ENCODE results near the gene MNX1. TPM values are rescaled to one million over a fixed set of nuclear protein-coding genes. Genes with fewer than 3 reads are reported as not detected.

The MNX1 gene
- not detected for total RNA-seq

DNA sequence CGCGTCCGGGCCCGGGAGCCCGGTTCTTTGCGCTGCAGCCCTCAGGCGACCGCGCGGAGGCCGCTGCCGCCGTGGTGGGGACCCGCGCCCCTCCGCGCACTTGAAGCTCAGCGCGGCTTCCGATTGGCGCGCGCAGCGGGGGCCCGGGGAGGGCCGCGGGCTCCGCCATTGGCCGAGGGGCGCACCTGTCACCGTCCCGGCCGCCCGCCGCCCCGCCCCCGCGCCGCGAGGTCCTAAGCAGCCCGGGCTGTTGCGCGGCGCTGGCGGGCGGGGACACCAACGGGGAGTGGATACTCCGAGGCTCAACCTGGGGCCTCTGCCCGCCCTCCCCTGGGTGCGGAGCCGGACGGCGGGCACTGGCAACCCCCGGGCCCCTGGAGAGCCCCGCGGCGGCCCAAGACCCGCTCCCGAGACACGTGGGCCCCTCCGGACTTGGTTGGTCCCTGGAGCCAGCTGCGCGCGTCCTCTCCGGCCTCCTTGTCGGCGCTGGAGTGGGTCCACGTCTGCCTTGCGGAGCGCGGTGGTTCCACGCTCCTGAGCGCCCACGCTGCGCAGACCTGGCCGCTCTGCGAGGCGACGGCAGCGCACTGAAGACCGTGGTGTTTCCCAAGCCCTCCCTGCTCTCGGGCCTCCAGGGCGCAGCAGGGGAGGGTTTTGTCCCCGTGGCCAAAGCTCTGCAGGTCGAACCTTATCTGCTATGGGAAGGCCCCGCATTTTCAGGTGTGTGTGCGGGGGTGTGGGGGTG is at the start of gene MNX1:
Gene MNX1 (minus strand): TSS at position 76 of the 745 bp plus-strand sequence. CDS start 313 bp downstream, outside the sequence.
- no peak for DNase-seq

GRCh38 chr7:157059534-157059933 is 49.1 kb upstream of the MNX1 start:
- no peak for DNase-seq

DNA sequence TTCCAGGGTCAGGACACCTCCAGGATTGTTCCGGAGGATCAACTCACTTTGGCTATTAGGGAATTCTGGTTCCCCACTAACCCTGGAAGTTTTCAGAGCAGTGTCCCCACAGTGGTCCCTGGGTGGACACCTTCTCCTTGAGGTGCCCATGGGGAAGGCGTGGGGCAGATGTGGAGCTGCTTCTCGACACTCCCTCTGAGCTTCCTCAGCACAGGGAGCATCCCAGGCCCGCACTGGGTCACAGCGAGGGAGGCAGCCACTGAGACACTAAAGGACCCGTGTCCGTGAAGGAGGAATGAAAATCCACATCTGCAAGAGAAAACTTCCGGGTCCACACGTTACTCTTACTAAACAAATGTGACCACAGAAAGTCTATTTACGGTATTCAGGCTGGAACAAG is 48.2 kb upstream of the MNX1 start:
- DNase-seq = no peak

DNA sequence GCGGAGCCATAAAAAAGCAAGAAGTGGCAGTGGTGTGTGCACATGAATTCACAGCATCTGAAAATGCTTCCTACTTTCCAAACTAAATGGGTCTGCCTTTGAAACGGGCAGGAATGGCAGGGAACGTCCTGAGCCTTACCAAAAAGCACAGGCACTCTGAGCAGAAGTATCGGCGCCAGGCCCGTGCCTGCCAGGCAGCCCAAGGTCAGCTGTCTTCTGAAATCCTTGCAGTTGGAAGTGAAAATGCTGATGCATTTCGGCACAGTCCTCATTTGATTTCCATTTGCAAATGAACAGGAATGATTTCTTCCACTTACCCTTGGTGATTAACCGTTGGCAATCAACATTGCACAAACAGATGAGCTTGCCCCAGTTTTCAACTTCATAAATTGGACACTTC is 47.6 kb upstream of the MNX1 start:
- no peak for DNase-seq

DNA sequence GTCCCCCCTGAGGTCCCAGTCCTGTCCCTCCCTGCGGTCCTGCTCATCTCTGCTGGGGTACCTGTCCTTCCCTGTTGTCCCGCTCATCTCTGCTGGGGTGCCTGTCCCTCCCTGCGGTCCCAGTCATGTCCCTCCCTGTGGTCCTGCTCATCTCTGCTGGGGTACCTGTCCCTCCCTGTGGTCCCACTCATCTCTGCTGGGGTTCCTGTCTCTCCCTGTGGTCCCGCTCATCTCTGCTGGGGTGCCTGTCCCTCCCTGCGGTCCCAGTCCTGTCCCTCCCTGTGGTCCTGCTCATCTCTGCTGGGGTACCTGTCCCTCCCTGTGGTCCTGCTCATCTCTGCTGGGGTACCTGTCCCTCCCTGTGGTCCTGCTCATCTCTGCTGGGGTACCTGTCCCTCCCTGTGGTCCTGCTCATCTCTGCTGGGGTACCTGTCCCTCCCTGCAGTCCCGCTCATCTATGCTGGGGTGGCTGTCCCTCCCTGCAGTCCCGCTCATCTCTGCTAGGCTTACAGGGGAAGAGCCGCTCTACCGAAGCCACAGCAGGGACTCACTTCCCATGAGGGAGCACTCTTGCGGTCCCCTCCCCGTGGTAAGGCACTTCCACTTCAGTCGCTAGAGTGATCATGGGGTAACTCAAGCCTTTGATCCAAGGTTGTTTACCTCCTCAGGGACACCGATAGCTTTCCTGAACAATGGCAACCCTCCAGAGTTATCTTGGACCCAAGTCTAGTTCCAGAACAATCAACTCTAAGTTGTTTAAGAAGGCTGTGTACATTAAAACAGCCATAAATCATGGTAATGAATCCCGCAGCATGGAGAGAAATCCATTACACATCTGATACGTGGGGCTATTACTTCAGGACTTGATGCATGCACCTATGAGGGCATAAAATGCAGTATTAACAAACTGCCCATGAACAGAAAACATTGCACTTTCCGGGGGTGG is 46.8 kb upstream of the MNX1 start:
- DNase-seq = no peak

DNA sequence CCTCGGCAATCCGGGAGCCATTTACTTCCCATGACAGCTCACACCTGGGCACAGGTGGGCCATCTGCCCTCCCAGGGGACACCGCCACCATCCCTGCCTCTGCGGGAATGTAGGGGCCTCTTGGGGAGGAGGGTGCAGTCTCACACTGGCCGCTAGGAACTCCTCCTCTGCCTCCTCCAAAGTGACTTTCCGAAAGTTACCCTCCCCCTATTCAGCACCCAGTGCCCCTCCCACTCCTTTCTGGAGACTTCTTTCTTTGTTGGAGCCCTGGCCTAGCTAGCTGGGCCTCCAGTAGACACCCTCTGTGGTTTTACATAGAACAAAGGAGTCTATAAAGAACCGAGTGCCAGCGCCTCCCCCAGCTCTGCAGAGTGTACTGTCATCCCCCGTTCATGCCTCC is 45.8 kb upstream of the MNX1 start:
- DNase-seq = no peak

- no peak for DNase-seq
Observed at GRCh38 chr7:157054927-157055326, 44.5 kb upstream of the MNX1 start.

- DNase-seq = no peak
Observed at GRCh38 chr7:157053118-157053517, 42.7 kb upstream of the MNX1 start.

GRCh38 chr7:157047148-157047547 is 36.7 kb upstream of the MNX1 start:
- no peak for DNase-seq

DNA sequence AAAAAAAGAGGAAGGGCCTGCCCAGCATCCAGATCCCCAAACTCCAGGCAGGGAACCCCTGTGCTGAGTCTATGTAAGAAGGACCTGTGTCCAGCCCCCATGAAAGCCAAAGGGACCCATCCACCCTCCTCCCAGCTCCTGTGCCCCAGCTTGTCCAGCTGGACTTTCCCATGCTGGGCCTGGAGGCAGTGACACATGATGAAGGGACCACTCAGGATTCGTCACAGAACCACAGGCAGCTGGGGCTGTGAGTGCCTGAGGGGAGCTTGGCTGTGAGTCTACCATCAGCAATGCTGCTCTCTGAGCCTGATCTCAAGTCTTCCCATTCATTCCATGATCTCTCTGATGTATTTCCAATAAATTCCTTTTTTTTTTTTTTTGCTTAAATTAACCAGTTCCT is 36.2 kb upstream of the MNX1 start:
- DNase-seq = no peak

GRCh38 chr7:157044943-157045660 is 34.6 kb upstream of the MNX1 start:
- DNase-seq = no peak

- DNase-seq = no peak
Observed at GRCh38 chr7:157044147-157044687, 33.8 kb upstream of the MNX1 start.

GRCh38 chr7:157043745-157044144 is 33.3 kb upstream of the MNX1 start:
- DNase-seq = no peak

GRCh38 chr7:157041514-157042277 is 31.2 kb upstream of the MNX1 start:
- DNase-seq = no peak

GRCh38 chr7:157041004-157041403 is 30.5 kb upstream of the MNX1 start:
- no peak for DNase-seq

DNA sequence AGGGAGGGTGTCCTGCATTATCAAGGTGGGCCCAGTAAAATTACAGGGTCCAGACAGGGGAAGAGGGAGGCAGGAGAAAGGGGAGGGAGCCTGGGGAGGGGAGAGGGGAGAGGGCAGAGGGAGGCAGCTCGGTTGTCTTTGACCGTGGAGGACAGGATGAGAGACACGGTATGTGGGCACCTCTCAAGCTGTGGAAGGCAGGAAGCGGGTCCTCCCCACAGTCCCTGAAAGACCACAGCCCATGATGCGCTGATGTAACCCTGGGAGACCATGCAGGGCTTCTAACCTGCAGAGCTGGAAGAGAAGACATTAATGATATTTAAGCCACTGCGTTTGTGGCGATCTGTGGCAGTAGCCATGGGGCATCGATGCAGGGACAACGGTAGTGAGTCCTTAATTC is 27.2 kb upstream of the MNX1 start:
- DNase-seq = no peak

GRCh38 chr7:157037028-157037427 is 26.6 kb upstream of the MNX1 start:
- DNase-seq = no peak

- no peak for DNase-seq
Observed at GRCh38 chr7:157035979-157036378, 25.5 kb upstream of the MNX1 start.

DNA sequence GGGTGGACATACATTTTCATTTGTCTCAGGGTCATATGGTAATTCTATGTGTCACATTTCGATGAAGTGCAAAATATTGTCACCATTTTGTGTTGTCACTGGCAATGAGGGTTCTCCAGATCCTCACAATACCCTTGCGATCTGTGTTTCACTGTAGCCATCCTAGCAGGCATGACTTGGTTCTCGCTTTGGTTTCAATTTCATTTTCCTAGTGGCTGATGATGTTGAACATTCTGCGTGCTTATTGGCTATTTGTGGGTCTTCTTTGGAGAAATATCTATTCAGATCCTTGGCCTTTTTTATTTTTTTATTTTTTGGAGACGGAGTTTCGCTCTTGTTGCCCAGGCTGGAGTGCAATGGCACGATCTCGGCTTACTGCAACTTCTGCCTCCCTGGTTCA is 24.8 kb upstream of the MNX1 start:
- no peak for DNase-seq

- DNase-seq = no peak
Observed at GRCh38 chr7:157033483-157034473, 23.3 kb upstream of the MNX1 start.

Data from occipital lobe (tissue), 2 donors.